Subcutaneous adipose tissue (tissue), 4 donors: Measurements from ENCODE around the gene ZNF462. TPM values are rescaled to one million over a fixed set of nuclear protein-coding genes. Genes with fewer than 3 reads are reported as not detected.

Experiments
- total RNA-seq, 4 donors: library from RNA; depleted of rRNA; stranded (reverse); fragments of >200 nt; gene quantifications; one replicate each; pipeline ENCODE4 v1.1.0, GENCODE V29; 2016
- TF ChIP-seq, protein P1 (sequence below): fragments of 450-650 bp; IDR thresholded peaks from one replicate; pipeline ENCODE4 v1.5.1; 2016; ENCODE audit warnings: low read depth, mild to moderate bottlenecking, control low read depth, antibody characterized with exemption, moderate library complexity

The ZNF462 gene, protein sequence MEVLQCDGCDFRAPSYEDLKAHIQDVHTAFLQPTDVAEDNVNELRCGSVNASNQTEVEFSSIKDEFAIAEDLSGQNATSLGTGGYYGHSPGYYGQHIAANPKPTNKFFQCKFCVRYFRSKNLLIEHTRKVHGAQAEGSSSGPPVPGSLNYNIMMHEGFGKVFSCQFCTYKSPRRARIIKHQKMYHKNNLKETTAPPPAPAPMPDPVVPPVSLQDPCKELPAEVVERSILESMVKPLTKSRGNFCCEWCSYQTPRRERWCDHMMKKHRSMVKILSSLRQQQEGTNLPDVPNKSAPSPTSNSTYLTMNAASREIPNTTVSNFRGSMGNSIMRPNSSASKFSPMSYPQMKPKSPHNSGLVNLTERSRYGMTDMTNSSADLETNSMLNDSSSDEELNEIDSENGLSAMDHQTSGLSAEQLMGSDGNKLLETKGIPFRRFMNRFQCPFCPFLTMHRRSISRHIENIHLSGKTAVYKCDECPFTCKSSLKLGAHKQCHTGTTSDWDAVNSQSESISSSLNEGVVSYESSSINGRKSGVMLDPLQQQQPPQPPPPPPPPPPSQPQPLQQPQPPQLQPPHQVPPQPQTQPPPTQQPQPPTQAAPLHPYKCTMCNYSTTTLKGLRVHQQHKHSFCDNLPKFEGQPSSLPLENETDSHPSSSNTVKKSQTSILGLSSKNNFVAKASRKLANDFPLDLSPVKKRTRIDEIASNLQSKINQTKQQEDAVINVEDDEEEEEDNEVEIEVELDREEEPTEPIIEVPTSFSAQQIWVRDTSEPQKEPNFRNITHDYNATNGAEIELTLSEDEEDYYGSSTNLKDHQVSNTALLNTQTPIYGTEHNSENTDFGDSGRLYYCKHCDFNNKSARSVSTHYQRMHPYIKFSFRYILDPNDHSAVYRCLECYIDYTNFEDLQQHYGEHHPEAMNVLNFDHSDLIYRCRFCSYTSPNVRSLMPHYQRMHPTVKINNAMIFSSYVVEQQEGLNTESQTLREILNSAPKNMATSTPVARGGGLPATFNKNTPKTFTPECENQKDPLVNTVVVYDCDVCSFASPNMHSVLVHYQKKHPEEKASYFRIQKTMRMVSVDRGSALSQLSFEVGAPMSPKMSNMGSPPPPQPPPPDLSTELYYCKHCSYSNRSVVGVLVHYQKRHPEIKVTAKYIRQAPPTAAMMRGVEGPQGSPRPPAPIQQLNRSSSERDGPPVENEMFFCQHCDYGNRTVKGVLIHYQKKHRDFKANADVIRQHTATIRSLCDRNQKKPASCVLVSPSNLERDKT (N-terminal part only)
- 10 to 100 TPM; 10.3 to 20.5 (median 13.1) TPM for total RNA-seq

DNA sequence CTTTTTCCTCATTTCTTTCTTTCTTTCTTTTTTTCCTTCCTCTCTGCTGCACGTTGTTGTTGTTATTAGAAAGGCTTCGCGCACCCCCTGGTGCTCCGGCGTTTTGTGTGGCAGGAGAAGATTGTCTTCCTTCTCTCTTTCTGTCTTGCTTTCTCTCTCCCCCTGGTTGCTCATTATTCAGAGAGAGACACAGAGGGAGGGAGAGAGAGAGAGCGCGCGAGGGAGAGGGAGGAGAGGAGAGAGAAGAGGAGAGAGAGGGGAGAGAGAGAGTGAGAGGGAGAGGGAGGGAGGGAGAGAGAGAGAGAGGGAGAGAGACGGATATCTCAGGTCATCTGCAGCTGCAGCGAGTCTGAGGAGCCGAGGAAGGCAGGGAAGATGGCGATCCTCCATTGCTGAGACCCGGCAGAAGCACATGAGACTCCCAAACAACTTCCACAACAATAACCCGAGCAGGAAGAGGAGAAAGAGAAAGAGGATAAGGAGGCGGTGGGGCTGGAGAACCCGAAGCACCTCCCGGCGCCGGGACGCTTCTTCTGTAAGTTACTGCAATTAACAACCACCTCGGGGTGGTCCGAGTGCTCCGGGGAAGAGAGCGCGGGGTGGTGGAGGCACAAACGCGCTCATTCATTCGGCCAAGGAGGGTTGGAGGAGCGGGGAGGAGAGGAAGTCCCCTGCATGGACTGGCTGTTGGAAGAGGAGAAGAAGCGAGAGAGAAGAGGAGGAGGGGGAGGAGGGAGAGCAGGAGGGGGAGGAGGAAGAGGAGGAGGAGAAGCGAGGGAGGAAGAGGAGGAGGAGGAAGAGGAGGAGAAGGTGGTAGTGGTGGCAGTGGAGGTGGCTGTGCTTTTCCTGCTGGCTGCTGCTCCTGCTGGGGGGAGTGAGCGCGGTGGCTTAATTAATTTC lies at the start of gene ZNF462:
TSS of gene ZNF462 (plus strand) at position 346 of the 900 bp plus-strand sequence. CDS start 60,218 bp downstream, outside the sequence.
- TF ChIP-seq, protein P1, sequence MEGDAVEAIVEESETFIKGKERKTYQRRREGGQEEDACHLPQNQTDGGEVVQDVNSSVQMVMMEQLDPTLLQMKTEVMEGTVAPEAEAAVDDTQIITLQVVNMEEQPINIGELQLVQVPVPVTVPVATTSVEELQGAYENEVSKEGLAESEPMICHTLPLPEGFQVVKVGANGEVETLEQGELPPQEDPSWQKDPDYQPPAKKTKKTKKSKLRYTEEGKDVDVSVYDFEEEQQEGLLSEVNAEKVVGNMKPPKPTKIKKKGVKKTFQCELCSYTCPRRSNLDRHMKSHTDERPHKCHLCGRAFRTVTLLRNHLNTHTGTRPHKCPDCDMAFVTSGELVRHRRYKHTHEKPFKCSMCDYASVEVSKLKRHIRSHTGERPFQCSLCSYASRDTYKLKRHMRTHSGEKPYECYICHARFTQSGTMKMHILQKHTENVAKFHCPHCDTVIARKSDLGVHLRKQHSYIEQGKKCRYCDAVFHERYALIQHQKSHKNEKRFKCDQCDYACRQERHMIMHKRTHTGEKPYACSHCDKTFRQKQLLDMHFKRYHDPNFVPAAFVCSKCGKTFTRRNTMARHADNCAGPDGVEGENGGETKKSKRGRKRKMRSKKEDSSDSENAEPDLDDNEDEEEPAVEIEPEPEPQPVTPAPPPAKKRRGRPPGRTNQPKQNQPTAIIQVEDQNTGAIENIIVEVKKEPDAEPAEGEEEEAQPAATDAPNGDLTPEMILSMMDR, result no peak

DNA sequence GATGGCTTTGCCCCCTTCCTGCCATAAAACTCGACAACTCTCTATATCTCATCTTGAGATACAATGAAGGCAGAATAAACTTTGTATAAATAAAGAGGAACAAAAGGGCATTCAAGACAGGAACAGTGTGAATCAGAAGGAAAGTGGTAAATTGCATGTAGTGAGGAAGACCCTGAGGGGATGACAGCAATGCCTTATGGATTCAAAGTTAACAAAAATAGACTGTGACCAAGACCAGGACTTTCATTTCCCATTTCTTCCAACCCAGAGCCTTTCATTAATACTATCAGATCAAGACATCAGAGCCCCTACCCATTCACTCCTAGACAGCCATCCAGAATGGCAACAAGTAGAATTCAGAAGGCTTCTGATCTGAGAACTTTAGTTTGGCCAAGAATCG lies 46.4 kb upstream of the ZNF462 start:
- TF ChIP-seq, protein P1, result no peak

DNA sequence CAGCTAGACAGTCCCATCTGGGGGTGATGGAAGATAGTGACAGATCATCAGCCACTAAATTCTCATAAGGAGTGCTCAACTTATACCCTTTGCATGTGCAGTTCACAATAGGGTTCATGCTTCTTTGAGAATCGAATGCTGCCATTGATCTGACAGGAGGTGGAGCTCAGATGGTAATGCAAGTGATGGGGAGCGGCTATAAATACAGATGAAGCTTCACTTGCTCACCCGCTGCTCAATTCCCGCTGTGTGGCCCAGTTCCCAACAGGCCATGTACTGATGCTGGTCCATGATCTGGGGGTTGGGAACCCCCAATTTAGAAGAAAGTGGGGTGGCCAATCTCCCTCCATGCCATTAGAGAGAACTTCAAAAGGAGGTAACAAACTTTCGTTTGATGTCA lies 44.9 kb upstream of the ZNF462 start:
- TF ChIP-seq, protein P1, result no peak

DNA sequence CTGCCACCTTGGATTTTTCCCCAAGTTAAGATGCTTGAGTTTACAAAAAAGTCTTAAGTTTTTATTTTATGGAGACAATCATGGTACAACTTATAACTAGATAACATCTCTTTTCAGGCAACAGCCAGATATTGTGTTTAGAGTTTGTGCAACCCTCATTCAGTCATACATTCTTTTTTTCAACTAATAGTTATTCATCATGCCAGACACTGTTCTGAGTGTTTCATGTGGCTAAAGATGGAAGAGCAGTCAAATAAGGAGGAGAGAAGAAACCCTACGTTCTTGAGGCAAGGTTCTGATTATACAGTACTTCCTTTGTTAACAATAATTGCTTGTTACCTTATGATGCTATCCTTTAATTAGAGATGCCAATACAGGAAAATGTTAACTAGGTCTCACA lies 42.1 kb upstream of the ZNF462 start:
- TF ChIP-seq, protein P1, result no peak

DNA sequence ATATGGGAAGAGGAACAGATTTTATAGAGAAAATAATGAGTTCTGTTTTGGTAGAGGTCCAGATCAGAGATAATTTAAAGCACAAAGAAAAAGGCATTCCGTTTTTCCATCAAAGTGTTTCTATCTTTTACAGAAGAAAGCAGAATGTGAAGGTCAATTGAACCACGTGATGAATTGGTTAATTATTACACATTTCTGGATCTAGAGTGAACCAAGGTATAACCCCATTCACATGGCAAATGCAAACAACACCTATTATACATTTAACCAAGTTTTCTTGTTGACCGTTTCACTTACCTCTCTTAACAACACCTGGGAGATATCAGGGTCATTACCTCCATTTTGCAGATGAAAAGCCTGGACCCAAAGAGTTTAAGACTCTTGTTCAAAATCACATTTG lies 34.9 kb upstream of the ZNF462 start:
- TF ChIP-seq, protein P1, result no peak

DNA sequence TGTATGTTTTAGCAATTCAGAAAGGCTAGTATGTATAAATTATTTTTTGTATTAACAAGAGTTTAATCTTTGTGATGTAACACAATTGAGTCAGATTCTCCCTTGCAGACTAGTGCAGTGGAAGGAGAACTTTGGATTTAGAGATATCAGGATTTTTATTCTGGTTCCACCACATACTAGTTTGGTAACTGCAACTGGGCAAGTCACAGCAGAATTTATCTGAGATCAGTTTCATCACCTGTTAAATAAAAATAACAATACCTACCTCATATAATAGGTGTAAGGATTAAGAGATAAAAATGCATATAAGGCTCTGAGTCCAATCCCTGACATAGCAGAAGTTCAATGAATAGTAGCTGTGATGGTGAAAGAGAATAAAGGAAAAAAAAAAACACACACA lies 34.0 kb upstream of the ZNF462 start:
- TF ChIP-seq, protein P1, result no peak
